GM19023 (cell line): ENCODE data around the gene TLR9.

ENCODE experiments used
- ATAC-seq: cut with Tn5 transposase; IDR thresholded peaks from one replicate; pipeline ENCODE4 v1.9.1; 2021; ENCODE audit warnings: mild to moderate bottlenecking, moderate library complexity; ENCODE audit not compliant: unreplicated experiment

The TLR9 gene

DNA sequence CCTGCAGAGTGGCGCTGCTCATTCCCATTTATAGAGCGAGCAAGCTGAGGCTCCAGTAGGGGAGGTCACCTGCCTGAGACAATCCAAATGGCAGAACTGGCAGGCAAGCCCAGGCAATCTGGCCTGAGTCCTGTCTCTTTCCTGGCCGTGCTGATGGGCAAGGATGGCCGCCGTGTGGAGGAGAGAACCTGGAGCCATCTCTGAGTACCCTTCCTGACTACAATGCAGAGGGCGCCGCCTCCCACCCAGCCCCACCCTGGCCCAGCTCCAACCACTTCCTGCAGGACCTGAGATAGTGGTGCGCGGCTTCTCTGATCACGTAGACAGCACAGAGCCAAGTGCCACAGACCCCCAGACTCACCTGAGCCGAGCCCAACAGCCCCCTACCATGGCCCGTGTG is 7.0 kb downstream of the TLR9 start:
- no peak for ATAC-seq

DNA sequence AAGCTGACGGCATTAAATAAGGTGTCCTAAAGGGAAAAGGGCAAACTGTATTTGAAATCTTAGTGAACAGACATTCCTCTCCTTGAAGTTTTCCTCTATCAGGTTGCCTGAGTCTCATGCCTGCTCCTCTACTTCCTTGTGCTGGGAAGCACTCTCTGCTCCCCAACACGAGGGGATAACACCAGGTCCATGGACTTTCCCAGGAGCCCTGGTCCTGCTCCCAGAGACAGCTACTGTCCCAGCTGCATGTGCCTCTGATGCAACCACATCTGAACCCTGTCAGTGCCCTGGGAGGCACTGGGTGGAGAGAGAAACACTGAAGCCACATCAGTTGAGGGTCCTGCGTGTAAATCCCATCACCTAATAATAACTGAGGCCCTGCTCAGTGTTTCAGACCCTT is 7.4 kb downstream of the TLR9 start:
- ATAC-seq, result no peak

DNA sequence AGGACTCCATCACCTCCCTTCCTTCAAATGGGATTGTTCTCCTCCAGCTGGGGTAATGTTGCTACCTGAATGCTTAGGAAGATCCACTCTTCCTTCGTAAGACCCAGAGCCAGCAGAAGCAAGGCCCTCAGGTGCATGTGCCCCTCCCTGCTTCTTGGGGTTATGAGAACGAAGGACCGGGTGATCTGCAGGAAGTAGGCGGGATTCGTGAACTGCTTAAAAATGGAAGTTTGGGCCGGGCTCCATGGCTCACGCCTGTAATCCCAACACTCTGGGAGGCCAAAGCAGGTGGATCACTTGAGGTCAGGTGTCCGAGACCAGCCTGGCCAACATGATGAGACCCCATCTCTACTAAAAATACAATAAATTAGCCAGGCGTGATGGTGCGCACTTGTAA is 8.0 kb downstream of the TLR9 start:
- no peak for ATAC-seq

DNA sequence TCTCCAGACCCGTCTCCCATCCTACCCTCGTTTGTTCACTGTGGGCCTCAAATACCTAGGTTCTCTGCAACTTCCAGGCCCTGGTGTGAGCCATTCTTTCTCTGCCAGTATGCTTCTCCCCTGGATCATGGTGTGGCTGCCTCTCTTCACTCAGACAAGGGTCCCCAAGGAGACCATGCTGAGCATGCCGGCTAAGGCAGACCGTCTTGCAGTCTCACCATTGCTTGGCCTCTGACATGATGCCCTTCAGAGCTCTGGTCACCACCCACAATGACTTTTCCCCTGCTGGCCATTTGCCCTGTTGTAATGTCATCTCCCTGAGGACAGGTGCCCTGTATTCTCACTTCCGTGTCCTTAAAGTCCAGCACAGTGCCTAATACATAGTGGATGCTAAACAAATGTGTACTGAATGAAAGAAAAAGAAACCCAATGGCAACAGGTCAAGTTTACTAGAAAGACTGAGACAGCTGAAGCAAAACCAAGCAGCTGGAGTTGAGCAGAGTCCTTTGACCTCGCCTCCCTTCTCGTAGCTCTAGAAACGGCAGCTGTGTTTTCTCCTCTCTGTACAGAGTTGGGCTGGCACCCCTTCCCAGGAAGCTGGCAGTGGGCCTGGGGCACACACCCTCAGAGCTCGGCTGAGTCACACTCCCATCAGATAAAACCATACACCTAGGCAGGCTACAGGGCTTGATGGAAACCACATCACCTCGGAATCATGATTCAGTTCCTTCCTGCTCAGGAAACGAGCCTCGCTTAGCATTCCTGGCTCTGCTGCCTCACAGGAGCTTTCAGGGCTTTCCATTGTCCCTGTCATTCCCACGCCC is 8.6 kb downstream of the TLR9 start:
- ATAC-seq, result no peak

DNA sequence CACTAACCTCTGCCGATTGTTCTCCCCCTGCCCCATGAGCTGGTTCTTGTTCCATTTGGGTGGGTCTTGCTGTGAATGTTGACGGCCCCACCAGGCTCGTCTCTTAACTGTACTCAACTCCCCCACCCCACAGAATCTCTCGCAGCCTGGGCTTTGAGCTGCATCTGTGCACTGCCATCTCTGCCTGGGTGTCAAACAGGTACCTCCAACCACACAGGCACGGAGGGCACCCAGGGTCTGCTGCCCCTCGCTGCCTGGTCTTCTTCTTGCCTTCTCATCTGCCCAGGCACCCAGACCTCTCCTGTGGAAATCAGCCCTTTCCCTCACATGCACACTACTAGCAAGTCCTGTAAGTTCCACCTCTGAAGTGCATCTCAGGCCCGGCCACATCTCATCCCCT is 10.1 kb downstream of the TLR9 start:
- ATAC-seq, result no peak

DNA sequence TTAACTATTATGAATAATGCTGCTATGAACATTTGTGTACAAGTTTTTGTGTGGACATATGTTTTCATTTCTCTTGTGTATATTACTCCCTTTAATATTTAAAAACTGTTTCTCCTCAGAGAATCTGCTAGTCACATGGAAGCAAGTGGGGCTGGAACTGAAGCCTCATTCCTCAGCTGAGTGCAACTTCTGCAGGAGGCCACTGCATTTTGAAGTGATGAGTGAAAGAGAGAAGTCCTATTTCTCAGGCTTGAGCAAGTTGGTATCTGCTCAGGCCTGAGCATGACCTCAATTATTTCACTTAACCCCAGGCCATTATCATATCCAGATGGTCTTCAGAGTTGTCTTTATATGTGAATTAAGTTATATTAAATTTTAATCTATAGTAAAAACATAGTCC is 11.5 kb downstream of the TLR9 start:
- no peak for ATAC-seq

DNA sequence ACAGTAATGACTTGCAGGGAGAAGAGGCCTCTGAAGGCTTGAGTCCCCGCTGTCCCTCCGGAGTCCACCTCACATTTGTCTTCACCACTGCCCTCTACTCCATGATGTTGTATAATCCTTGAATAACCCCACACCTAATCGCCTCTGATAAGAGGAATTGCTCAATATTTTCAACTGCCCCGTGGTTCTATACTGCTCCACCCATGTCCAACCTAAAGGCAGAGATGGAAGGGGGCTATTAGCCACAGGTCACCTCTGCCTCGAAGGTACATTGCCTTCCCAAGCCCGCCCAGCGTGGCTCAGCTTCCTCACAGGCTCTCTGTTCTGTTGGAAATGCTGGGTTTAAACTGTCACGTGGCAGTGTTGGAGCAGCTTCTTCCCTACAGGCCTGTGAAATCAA is 12.4 kb downstream of the TLR9 start:
- ATAC-seq, result no peak

DNA sequence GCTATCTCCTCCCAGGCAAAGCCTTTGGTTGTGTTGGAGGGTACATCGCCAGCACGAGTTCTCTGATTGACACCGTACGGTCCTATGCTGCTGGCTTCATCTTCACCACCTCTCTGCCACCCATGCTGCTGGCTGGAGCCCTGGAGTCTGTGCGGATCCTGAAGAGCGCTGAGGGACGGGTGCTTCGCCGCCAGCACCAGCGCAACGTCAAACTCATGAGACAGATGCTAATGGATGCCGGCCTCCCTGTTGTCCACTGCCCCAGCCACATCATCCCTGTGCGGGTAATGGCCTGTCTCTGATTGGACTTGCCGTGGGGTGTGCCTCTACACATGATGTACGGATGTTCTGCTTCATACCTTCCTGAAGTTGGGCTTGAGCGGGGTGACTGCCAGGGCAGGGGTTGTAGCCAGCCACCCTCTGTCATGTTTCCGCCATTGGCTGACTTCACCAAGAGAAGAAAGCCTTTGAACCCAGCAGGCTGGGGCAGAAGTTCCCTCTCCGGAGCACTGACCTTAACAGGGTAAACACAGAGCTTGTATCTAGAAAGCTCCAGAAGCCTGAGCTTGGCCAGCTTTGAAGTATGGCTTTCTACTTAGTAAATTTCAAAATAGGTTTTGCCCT is 14.1 kb downstream of the TLR9 start:
- ATAC-seq, result no peak

DNA sequence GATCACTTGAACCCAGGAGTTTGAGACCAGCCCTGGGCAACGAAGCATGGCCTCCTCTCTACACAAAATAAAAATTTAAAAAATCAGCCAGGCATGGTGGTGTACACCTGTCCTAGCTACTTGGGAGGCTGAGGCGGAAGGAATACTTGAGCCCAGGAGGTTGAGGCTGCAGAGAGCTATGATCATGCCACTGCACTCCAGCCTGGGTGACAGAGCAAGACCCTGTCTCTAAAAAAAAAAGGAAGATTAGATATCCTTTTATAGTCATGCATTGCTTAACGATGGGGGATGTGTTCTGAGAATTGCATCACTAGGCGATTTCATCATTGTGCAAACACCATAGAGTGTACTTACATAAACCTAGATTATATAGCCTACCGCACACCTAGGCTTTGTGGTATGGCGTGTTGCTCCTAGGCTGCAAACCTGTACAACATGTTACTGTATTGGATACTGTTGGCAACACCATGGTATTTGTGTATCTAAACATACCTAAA is 14.8 kb downstream of the TLR9 start:
- no peak for ATAC-seq

DNA sequence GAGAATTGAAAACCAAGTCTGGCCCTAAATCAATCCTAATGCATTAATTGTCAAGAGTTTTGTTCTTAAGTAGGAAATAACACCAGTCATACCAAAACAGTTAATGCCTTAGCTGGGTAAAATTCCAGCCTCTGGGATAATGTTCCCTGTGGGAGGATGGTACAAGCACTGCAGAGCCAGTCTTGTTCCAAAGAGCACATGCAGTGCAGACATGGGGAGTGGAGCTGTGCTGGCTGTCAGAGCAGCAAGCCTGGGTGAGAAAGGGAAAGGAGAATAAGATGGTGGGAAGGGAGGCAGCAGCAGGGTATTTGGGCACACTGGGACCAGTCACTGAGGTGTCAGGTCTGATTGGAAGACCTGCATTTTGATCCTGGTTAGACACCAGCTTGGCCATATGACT is 15.4 kb downstream of the TLR9 start:
- no peak for ATAC-seq

DNA sequence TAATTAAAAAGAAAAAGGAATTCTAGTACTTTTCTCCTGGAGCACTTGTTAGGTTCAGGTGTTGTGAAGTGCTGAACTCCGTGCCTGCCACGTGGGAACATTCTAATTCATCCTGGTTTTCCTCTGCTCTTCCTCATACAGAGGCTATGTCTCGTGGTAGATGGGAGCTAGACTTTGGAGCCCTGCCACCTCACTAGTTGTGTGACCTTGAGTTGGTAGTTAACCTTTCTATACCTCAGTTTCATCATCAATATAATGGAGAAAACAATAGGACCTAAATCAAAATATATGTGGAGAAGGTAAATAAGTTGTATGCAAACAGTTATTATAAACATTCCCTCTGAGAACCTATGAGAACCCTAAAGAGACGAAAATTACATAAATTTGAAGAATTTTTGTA is 16.9 kb downstream of the TLR9 start:
- no peak for ATAC-seq

DNA sequence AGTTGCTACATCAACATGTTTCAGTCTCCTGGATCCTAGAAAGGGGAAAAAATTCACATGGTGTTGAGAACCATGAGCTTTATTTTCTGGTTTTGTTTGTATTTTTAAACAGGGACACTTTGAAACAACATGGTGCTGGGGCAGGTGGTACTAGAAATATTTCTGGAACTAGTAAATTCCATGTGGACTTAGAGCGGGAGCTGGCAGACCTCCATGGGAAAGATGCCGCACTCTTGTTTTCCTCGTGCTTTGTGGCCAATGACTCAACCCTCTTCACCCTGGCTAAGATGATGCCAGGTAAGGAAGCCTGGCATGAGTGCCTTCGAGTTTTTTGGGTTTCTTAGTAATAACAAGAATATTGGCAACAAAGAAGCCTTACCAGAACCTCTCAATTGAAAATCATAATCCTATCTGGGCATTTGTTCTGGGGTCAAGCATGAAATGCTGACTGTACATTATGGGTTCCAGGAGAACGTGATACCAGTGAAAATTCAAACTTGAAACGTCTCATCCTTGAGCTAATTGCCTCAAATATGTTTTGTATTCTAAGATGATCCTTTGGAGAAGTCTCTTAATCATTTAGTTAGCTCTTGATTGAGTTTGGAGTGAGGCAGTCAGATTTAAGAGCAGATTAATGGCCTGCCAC is 19.6 kb downstream of the TLR9 start:
- no peak for ATAC-seq

DNA sequence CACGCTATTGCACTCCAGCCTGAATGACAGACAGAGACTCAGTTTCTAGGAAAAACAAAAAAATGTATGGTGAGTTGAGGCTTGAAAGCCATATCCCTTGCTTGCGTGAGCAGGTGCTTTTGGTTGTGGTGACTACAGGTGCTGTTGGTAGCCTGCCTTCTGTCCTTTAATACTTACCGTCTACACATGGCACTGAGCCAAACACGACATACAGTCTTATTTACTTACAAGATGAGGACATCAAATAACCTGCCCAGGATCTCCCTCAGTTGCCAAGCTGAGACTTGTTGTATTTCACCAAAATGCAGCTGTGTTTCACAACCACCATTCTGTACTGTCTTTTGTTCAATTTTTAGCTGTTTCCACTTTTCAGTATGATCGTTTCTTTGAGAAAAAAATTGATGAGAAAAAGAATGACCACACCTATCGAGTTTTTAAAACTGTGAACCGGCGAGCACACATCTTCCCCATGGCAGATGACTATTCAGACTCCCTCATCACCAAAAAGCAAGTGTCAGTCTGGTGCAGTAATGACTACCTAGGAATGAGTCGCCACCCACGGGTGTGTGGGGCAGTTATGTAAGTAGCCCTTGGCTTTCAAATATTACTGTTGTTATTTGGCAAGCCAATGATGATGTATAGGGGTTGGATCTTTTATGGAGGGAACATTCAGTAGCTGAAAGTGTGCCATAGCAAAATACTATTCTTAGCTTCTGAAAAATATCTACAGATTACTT is 20.9 kb downstream of the TLR9 start:
- no peak for ATAC-seq

DNA sequence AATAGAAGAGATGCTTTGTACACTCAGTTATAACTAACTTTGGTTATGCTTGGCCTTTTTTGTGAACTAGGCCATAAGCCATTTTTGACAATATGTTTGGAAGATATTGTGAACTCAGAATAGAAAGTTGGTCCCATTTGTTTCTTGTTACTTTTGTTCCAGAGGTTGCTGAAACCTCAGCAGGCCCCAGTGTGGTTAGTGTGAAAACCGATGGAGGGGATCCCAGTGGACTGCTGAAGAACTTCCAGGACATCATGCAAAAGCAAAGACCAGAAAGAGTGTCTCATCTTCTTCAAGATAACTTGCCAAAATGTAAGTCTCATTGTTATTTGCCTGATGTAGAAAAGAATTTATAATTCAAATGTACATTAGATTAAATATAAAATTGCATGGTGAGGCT is 21.7 kb downstream of the TLR9 start:
- no peak for ATAC-seq

DNA sequence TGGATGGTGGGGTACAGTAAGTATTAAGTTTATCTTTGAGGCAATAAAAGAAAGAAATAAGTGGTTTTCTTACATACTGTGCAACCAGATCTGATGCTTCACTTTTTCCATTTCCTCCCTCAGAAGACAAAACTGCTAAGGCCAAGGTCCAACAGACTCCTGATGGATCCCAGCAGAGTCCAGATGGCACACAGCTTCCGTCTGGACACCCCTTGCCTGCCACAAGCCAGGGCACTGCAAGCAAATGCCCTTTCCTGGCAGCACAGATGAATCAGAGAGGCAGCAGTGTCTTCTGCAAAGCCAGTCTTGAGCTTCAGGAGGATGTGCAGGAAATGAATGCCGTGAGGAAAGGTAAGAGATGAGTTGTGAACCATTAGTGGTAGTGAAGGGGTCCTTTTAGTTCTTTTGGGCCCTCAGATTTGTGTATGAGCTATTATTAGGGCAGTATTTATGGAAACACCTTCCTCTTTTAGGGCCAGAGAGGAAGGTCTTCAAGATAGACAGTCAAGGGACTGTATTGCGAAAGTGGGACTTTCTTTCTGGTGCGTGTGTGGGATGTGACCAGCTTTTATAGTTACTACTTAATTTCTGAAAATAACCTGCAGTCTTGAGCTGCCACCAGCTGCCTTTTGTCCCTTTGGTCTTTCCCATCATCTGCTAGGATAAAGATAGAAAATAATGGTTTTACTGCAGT is 22.9 kb downstream of the TLR9 start:
- no peak for ATAC-seq

DNA sequence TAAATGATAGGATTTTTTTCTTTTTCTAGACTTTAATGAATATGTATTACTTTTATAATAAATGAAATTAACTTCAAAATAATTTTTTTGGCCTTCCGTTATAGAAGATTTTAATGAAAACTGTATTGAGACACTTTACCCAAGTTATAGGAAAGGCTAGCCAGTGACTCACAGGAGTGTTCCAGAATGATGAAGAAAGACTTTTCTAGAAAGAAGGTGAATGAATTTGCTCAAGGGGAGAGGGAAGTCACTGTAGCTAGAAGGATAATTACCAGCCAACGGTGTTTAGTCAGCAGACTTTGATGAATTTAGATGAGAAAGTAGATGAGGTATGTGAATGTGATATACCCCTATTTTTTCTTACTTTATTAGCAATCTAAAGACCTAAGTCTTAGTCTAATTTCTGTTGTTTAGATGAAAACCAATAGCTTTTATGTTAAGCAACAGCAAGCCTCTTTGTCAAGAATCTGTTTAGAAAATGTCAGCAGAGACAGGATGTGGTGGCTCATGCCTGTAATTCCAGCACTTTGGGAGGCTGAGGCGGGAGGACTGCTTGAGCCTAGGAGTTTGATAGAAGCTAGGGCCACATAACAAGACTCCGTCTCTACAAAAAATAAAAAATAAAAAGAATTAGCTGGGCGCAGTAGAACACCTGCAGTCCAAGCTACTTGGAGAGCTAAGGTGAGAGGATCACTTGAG is 24.3 kb downstream of the TLR9 start:
- ATAC-seq, result no peak

DNA sequence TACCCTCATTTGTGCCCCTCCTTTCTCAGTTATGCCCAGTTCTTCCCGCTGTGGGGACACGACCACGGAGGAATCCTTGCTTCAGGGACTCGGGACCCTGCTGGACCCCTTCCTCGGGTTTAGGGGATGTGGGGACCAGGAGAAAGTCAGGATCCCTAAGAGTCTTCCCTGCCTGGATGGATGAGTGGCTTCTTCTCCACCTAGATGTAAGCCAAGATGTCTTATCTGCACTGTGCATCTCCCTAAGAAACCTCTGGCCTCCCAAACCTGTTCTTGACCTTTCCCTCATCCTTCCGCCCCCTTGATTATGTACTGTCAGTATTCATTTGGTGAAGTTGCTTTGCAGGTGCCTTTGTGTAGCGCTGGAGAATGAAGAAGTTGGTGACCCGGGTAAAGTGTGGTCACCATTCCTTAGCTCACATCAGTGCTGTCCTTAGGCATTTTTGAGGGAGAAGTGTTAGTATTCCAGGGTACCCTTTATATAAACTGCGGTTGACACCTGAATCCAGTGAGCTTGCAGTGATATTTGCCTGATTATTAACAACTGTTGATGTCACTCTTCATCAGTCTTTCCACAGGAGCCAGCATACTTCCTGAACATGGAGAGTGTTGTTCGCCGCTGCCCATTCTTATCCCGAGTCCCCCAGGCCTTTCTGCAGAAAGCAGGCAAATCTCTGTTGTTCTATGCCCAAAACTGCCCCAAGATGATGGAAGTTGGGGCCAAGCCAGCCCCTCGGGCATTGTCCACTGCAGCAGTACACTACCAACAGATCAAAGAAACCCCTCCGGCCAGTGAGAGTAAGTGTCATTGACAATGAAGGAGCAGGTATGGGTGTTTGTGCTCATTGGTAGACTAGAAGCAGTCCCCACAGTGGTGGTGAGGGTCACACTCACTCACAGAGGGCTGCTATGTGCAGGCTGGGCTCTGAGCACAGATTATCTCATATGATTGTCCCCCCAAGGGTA is 26.5 kb downstream of the TLR9 start:
- ATAC-seq, result no peak

DNA sequence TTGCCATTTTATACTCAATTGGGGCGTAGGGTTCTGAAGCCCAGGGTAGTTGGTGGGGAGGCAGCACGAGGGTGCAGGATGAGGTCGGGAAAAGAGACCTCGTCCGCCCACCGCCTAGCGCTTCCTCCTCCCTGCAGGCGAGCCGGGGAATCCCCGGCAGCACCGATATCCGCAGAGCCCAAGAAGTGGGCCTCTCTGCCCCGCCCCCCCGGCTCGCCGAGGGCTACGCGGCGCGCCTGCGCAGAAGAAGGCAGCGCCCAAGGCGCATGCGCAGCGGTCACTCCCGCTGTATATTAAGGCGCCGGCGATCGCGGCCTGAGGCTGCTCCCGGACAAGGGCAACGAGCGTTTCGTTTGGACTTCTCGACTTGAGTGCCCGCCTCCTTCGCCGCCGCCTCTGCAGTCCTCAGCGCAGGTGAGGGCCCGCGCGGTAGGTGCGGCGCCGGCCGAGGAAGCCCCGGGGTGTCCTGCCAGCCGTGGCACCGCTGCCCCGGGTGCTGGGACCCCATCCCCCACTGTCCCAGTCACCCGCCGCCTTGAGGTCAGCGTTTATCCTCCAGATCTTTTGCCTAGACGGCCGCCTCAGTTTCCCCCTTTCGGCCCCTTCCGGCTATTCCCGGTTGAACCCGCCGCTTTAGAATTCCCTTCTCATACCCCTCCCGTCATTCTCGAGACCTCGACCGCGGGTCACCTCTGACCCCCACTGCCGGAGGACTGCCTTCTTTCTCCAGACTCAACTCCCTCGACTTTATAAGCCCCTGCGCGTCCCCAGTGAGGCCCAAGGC is 27.4 kb downstream of the TLR9 start, which contains the start of gene ALAS1:
ALAS1 (plus strand) TSS at position 319 of the 784 bp plus-strand sequence. CDS start 1,082 bp downstream, outside the sequence.
- peak; percentile 83 for ATAC-seq
